Stomach (tissue), 9 donors: ENCODE results near the gene TUFM. TPM values are rescaled to one million over a fixed set of nuclear protein-coding genes. Genes with fewer than 3 reads are reported as not detected.
A peak's percentile ranks its signal among the peaks of the same experiment; 100 is the strongest.

Experiments used
- DNase-seq, 2 donors: peaks; one replicate each; pipeline versions ENCODE4 v3.0.0 to v3.0.0-alpha.2; 2013 to 2019
- H3K27ac ChIP-seq, 5 donors: fragments of 200-600 bp in 4 of 5; sonication (generic) in 4 of 5; one replicate each; pipeline ENCODE4 v1.5.1; 2013 to 2019; ENCODE audit warnings: mild to moderate bottlenecking in 1 of 5, moderate library complexity in 1 of 5
- H3K27me3 ChIP-seq, 3 donors: fragments of 200-600 bp; sonication (generic); one replicate each; pipeline ENCODE4 v1.5.1; 2017 to 2019; ENCODE audit warnings: mixed run types in 1 of 3
- H3K36me3 ChIP-seq, 4 donors: fragments of 200-600 bp; sonication (generic); 1 replicate in 3 of 4; 2 replicates in 1 of 4; pipeline ENCODE4 v1.5.1; 2016 to 2019
- H3K4me1 ChIP-seq, 4 donors: fragments of 200-600 bp; sonication (generic); one replicate each; pipeline ENCODE4 v1.5.1; 2016 to 2019
- H3K4me3 ChIP-seq, 4 donors: fragments of 200-600 bp; sonication (generic) in 3 of 4; one replicate each; pipeline ENCODE4 v1.5.1; 2016 to 2019; ENCODE audit warnings: mild to moderate bottlenecking in 1 of 4
- H3K9me3 ChIP-seq, 4 donors: fragments of 200-600 bp; sonication (generic); one replicate each; pipeline ENCODE4 v1.5.1; 2016 to 2019
- CTCF ChIP-seq, 7 experiments: fragments of 450-650 bp in 4 of 7; fragments of 200-600 bp in 3 of 7; sonication (generic) in 3 of 7; IDR thresholded peaks; one replicate each; pipeline ENCODE4 v1.5.1; 2016 to 2019; ENCODE audit warnings: antibody characterized with exemption in 7 of 7, control low read depth in 2 of 7, mild to moderate bottlenecking in 1 of 7
- EP300 ChIP-seq: sonication (generic); formaldehyde crosslinking; IDR thresholded peaks from one replicate; pipeline ENCODE4 v1.6.1; 2017; ENCODE audit warnings: antibody characterized with exemption
- POLR2A ChIP-seq, 4 donors: fragments of 450-650 bp; IDR thresholded peaks; one replicate each; pipeline ENCODE4 v1.6.1; 2016; ENCODE audit warnings: antibody characterized with exemption in 4 of 4, control low read depth in 2 of 4, mild to moderate bottlenecking in 1 of 4, moderate library complexity in 1 of 4
- POLR2AphosphoS5 ChIP-seq, 3 donors: sonication (generic); formaldehyde crosslinking; IDR thresholded peaks; one replicate each; pipeline ENCODE4 v1.6.1; 2016; ENCODE audit warnings: antibody characterized with exemption in 3 of 3
- WGBS, 5 donors: extraction: QIAGEN DNeasy Blood & Tissue Kit in 3 of 5; methylation state at CpG; one replicate each; pipeline versions ENCODE4 v1.1.5 to v1.1.7; 2013 to 2018; 5-methylcytosine and 5-hydroxymethylcytosine counted together
- intact Hi-C: fragments of 100-400 bp; cut with DNase I; formaldehyde crosslinking; loops from one replicate; pipeline ENCODE4 v1.15.1; 2023; ENCODE audit warnings: low total_unique reads
- polyA plus RNA-seq, 3 donors: library from polyadenylated mRNA; stranded (reverse); fragments of 200-250 nt; gene quantifications; one replicate each; pipeline ENCODE4 v1.2.3, GENCODE V29; 2013
- total RNA-seq, 5 donors: library from RNA; depleted of rRNA; stranded (reverse); fragments of >200 nt; gene quantifications; one replicate each; pipeline versions ENCODE4 v1.1.0 to v1.2.3, GENCODE V29; 2014 to 2016
- donor health status: healthy with polysubstance abuse.
- donor health status: Bipolar disorder and iron deficiency.
- donor health status: healthy.

The TUFM gene
- total and polyA plus RNA-seq, 8 donors: 49.8 to 286 (median 98.8) TPM

DNA sequence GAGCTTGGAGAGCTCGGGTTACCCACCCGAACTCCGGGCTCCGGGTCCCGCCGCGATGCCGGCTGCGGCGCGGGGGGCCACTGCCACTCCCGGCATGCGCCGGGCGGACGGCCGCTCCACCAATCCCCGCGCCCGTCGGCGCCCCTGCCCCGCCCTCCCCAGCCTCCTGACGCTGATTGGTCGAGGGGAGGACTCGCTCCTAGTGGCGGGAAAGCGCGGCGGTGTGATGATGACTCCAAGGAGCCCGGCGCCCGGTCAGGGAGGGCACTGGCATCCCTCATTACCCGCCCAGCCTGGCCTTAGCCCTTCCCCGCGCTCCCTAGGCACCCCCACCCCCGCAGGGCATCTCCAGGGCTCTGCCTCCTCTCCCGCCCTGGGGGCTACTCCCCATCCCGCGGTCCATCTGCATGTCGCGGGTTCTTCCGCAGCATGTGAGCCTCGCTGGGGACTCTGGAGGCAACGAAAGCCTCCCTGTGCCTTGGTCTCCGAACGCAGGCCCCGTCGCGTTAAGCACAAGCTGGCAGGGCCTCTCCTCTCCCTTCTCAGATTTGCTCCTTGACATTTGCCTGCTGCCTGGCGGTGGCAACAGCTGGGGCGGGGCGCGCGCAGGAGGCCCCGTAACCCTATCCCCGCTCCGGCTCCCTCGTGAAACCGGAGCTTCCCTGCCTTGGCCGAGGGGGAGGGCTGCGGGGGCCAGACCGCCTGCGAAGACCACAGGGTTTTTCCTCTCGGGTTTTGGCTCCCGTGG lies 33.9 kb upstream of the TUFM start:
- Histone ChIP-seq H3K27me3 (peaks cover 0 to 44% (median 10%) of the 10 kb centered on the region in 3 donors), H3K4me3 (peak overlapping the region; percentile 64 to 87 (median 69)), H3K4me1 (peaks cover 14 to 20% (median 18%) of the 10 kb centered on the region in 4 donors), H3K27ac (peak overlapping the region in 3 of 5 donors; percentile 36 to 62 (median 41)), H3K9me3 (no peaks in the 10 kb centered on the region), H3K36me3 (peaks cover 0 to 5% (median 0%) of the 10 kb centered on the region in 4 donors)
- TF ChIP-seq CTCF (IDR thresholded peaks at IDR 0.05) (peak in 3 of 7 experiments; percentile 10 to 43 (median 11)), EP300 (no peak), POLR2A (IDR thresholded peaks at IDR 0.05) (no peak), POLR2AphosphoS5 (IDR thresholded peaks at IDR 0.05) (peak in 1 of 3 donors; percentile 7)
- peak; percentile 89 to 95 for DNase-seq
- 0 to 3% (median 1%) methylated on average over 42 to 66 of the region's 66 CpGs; no CpG with 5 or more reads in 1 of the 5 donors for WGBS, 5 donors
- intact Hi-C loops: loop anchor here (10.0 kb wide), 2 partner anchors 45 to 55 kb away; partner anchors contain the start of gene CD19

- Histone ChIP-seq H3K4me1 (peaks cover 14 to 20% (median 18%) of the 10 kb centered on the region in 4 donors), H3K27me3 (peaks cover 0 to 42% (median 10%) of the 10 kb centered on the region in 3 donors), H3K4me3 (peak overlapping the region; percentile 64 to 87 (median 69)), H3K36me3 (peaks cover 0 to 12% (median 5%) of the 10 kb centered on the region in 4 donors), H3K27ac (peak overlapping the region in 3 of 5 donors; percentile 36 to 62 (median 41)), H3K9me3 (no peaks in the 10 kb centered on the region)
- intact Hi-C loops: no loop called here
- DNase-seq: no peak
- 1 to 2% (median 1%) methylated on average over 20 to 27 of the region's 27 CpGs for WGBS, 5 donors
- no peak for TF ChIP-seq POLR2AphosphoS5 (IDR thresholded peaks at IDR 0.05)
- no peak for TF ChIP-seq CTCF (IDR thresholded peaks at IDR 0.05)
- no peak for TF ChIP-seq POLR2A (IDR thresholded peaks at IDR 0.05)
- no peak for TF ChIP-seq EP300
Measured at GRCh38 chr16:28879261-28879840, 33.2 kb upstream of the TUFM start.

GRCh38 chr16:28878083-28878926 lies 32.2 kb upstream of the TUFM start, which contains the start of gene ATP2A1:
Gene ATP2A1, plus strand, starts transcription at chr16:28878488. Its CDS starts 184 bp downstream, at chr16:28878672.
- Histone ChIP-seq H3K36me3 (peaks cover 5 to 22% (median 15%) of the 10 kb centered on the region in 4 donors), H3K4me3 (peak within 1 kb of the TSS; percentile 64 to 87 (median 69)), H3K27me3 (peaks cover 0 to 32% (median 7%) of the 10 kb centered on the region in 3 donors), H3K4me1 (peaks cover 14 to 20% (median 18%) of the 10 kb centered on the region in 4 donors), H3K9me3 (no peaks in the 10 kb centered on the region), H3K27ac (peak within 1 kb of the TSS in 3 of 5 donors; percentile 36 to 62 (median 41))
- no peak for DNase-seq
- 65 to 75% (median 69%) methylated on average over 24 to 25 of the region's 25 CpGs for WGBS, 5 donors
- TF ChIP-seq EP300 (no peak), POLR2A (IDR thresholded peaks at IDR 0.05) (no peak), POLR2AphosphoS5 (IDR thresholded peaks at IDR 0.05) (no peak), CTCF (IDR thresholded peaks at IDR 0.05) (no peak)
- intact Hi-C loops: no loop called here

GRCh38 chr16:28877655-28878000 lies 31.5 kb upstream of the TUFM start:
- TF ChIP-seq POLR2AphosphoS5 (IDR thresholded peaks at IDR 0.05) (no peak), POLR2A (IDR thresholded peaks at IDR 0.05) (no peak), EP300 (no peak), CTCF (IDR thresholded peaks at IDR 0.05) (no peak)
- Histone ChIP-seq H3K9me3 (no peaks in the 10 kb centered on the region), H3K27me3 (peaks cover 0 to 25% (median 3%) of the 10 kb centered on the region in 3 donors), H3K4me3 (no peak overlapping the region), H3K4me1 (peaks cover 14 to 20% (median 18%) of the 10 kb centered on the region in 4 donors), H3K36me3 (peaks cover 9 to 29% (median 22%) of the 10 kb centered on the region in 4 donors), H3K27ac (no peak overlapping the region)
- whole genome bisulfite sequencing, 5 donors: 46 to 76% (median 63%) methylated on average over 2 of the region's 2 CpGs
- no peak for DNase-seq
- intact Hi-C loops: no loop called here
